Esophagus squamous epithelium (tissue), 5 donors: ENCODE results near the gene PLD2. TPM values are rescaled to one million over a fixed set of nuclear protein-coding genes. Genes with fewer than 3 reads are reported as not detected.
A peak's percentile ranks its signal among the peaks of the same experiment; 100 is the strongest.

Source experiments
- DNase-seq: peaks from one replicate; lab custom pipeline; 2025; lab: John Stamatoyannopoulos, UW
- H3K27ac ChIP-seq, 4 donors: fragments of 200-600 bp; sonication (generic); one replicate each; pipeline ENCODE4 v1.5.1; 2016 to 2019; ENCODE audit warnings: mild to moderate bottlenecking in 1 of 4
- H3K27me3 ChIP-seq, 4 donors: fragments of 200-600 bp; sonication (generic); 1 replicate in 3 of 4; 2 replicates in 1 of 4; pipeline versions ENCODE4 v1.5.1 to v1.6.0; 2017 to 2021; ENCODE audit warnings: antibody characterized with exemption in 1 of 4
- H3K36me3 ChIP-seq, 3 donors: fragments of 200-600 bp; sonication (generic); one replicate each; pipeline ENCODE4 v1.5.1; 2016 to 2019
- H3K4me1 ChIP-seq, 3 donors: fragments of 200-600 bp; sonication (generic); one replicate each; pipeline ENCODE4 v1.5.1; 2017 to 2019
- H3K4me3 ChIP-seq, 4 donors: fragments of 200-600 bp; sonication (generic); 1 replicate in 3 of 4; 2 replicates in 1 of 4; pipeline ENCODE4 v1.5.1; 2016 to 2019; ENCODE audit warnings: mild to moderate bottlenecking in 2 of 4, moderate library complexity in 1 of 4
- H3K9me3 ChIP-seq, 3 donors: fragments of 200-600 bp; sonication (generic); one replicate each; pipeline ENCODE4 v1.5.1; 2016 to 2019
- POLR2A ChIP-seq, 4 donors: fragments of 450-650 bp; IDR thresholded peaks; one replicate each; pipeline ENCODE4 v1.6.1; 2017; ENCODE audit warnings: antibody characterized with exemption in 4 of 4, mild to moderate bottlenecking in 4 of 4, moderate library complexity in 3 of 4
- WGBS, 2 donors: methylation state at CpG; one replicate each; pipeline ENCODE4 v1.1.5; 2018; 5-methylcytosine and 5-hydroxymethylcytosine counted together
- intact Hi-C: fragments of 100-400 bp; cut with DNase I; formaldehyde crosslinking; loops from one replicate; pipeline ENCODE4 v1.15.0; 2022
- total RNA-seq, 4 donors: library from RNA; depleted of rRNA; stranded (reverse); fragments of >200 nt; gene quantifications; one replicate each; pipeline ENCODE4 v1.1.0, GENCODE V29; 2016
- TF ChIP-seq, protein P1 (sequence below), 6 experiments: fragments of 450-650 bp in 4 of 6; fragments of 200-600 bp in 2 of 6; sonication (generic) in 2 of 6; IDR thresholded peaks; one replicate each; pipeline ENCODE4 v1.5.1; 2016 to 2019; ENCODE audit warnings: antibody characterized with exemption in 6 of 6, mild to moderate bottlenecking in 4 of 6, moderate library complexity in 4 of 6
- donor health status: DM: yes; HTN: yes; CAD: no.

Gene PLD2
- total RNA-seq, 4 donors from 2014 or later: 38.7 to 114 (median 86.7) TPM

DNA sequence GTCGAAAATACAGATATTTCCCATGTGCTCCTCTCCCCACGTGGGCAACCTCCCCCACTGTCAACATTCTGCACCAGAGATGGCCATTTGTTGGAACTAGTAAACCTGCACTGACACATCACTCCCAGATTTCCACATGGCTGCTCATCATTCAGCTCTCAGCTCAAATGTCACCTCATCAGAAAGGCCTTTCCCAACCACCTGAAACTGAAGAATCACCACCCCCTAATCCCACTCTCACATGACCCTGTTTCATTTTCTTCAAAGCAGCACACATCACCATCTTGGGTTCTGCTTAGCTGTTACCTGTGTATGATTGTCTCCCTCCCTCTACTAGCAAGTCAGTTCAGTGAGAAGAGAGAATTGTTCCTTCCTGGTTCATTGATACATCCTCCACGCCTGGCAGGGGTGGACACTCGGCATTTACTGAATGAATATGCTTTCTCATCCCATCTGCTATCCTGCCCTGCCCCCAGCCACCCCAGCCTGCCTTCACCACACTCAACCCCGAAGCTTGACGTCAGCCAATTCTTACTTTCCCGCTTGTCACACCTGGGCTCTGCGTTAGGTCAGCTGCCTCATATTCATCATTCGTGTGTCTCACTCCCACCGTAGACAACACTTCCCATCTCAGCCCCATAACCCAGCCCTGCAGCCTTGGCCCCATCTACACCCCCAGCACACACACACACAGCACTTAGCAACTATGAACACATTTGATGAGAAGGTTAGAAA, 6.3 kb upstream of the PLD2 start:
- Histone ChIP-seq H3K4me1 (peaks cover 4 to 18% (median 8%) of the 10 kb centered on the region in 3 donors), H3K27me3 (no peaks in the 10 kb centered on the region), H3K27ac (no peak overlapping the region), H3K36me3 (peaks cover 0 to 28% (median 8%) of the 10 kb centered on the region in 3 donors), H3K9me3 (no peaks in the 10 kb centered on the region), H3K4me3 (no peak overlapping the region)
- intact Hi-C loops: no loop called here
- WGBS, 2 donors: 74 to 87% methylated on average over 10 of the region's 10 CpGs
- DNase-seq: no peak
- TF ChIP-seq, protein P1, sequence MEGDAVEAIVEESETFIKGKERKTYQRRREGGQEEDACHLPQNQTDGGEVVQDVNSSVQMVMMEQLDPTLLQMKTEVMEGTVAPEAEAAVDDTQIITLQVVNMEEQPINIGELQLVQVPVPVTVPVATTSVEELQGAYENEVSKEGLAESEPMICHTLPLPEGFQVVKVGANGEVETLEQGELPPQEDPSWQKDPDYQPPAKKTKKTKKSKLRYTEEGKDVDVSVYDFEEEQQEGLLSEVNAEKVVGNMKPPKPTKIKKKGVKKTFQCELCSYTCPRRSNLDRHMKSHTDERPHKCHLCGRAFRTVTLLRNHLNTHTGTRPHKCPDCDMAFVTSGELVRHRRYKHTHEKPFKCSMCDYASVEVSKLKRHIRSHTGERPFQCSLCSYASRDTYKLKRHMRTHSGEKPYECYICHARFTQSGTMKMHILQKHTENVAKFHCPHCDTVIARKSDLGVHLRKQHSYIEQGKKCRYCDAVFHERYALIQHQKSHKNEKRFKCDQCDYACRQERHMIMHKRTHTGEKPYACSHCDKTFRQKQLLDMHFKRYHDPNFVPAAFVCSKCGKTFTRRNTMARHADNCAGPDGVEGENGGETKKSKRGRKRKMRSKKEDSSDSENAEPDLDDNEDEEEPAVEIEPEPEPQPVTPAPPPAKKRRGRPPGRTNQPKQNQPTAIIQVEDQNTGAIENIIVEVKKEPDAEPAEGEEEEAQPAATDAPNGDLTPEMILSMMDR (IDR thresholded peaks at IDR 0.05): no peak
- TF ChIP-seq POLR2A (IDR thresholded peaks at IDR 0.05): no peak

DNA sequence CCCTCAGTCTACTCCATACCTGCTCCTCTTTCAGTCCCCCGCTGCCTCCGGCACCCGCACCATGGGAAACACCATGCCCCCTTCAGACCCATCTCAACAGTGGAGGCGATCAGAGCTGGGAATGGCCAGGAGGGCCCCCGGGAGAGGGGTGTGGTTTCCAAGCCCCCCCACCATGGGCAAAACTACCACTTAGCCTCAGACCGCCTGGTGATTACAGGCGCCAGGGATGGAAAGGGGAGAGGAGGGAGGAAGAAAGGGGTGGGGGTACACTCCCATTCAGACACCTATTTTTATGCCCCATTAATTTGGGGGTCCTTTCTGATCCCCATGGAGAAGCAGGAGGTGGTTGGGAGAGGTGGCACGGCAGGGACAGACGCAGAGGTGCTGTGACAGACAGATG, 4.7 kb upstream of the PLD2 start, which contains the start of gene C17orf114:
C17orf114 (minus strand) TSS at position 101 of the 400 bp plus-strand sequence.
- H3K4me3 ChIP-seq: no peak within 1 kb of the TSS
- peaks cover 0 to 24% (median 8%) of the 10 kb centered on the region in 3 donors for H3K36me3 ChIP-seq
- H3K9me3 ChIP-seq: no peaks in the 10 kb centered on the region
- DNase-seq: no peak
- no peak within 1 kb of the TSS for H3K27ac ChIP-seq
- intact Hi-C loops: no loop called here
- WGBS, 2 donors: 73 to 90% methylated on average over 2 to 7 of the region's 9 CpGs
- H3K4me1 ChIP-seq: peaks cover 0 to 16% (median 5%) of the 10 kb centered on the region in 3 donors
- H3K27me3 ChIP-seq: no peaks in the 10 kb centered on the region
- no peak for TF ChIP-seq POLR2A (IDR thresholded peaks at IDR 0.05)
- TF ChIP-seq, protein P1 (IDR thresholded peaks at IDR 0.05): no peak

DNA sequence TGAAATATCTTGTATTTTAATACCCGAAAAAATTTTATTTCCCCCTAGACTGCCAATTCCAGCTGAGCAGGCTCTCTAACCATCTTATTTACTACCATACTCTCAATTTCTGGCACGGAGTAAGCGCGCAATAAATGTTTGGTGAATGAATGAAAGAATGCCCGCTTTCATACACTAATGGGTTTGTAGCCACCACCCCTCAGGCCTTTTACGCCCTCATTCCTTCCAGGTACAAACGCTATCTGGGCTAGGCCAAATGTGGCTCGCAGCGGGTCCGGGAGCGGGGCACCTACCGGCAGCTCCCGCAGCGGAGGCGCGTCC, 536 bp upstream of the PLD2 start:
- no peak for DNase-seq
- TF ChIP-seq, protein P1 (IDR thresholded peaks at IDR 0.05): no peak
- TF ChIP-seq POLR2A (IDR thresholded peaks at IDR 0.05): no peak
- no peaks in the 10 kb centered on the region for H3K27me3 ChIP-seq
- H3K36me3 ChIP-seq: peaks cover 0 to 28% (median 11%) of the 10 kb centered on the region in 3 donors
- peaks cover 14 to 51% (median 21%) of the 10 kb centered on the region in 3 donors for H3K4me1 ChIP-seq
- peak overlapping the region; percentile 35 to 92 (median 82) for H3K27ac ChIP-seq
- H3K9me3 ChIP-seq: no peaks in the 10 kb centered on the region
- peak overlapping the region; percentile 65 to 76 (median 71) for H3K4me3 ChIP-seq
- intact Hi-C loops: no loop called here
- WGBS, 2 donors: 6 to 17% methylated on average over 5 to 6 of the region's 16 CpGs

DNA sequence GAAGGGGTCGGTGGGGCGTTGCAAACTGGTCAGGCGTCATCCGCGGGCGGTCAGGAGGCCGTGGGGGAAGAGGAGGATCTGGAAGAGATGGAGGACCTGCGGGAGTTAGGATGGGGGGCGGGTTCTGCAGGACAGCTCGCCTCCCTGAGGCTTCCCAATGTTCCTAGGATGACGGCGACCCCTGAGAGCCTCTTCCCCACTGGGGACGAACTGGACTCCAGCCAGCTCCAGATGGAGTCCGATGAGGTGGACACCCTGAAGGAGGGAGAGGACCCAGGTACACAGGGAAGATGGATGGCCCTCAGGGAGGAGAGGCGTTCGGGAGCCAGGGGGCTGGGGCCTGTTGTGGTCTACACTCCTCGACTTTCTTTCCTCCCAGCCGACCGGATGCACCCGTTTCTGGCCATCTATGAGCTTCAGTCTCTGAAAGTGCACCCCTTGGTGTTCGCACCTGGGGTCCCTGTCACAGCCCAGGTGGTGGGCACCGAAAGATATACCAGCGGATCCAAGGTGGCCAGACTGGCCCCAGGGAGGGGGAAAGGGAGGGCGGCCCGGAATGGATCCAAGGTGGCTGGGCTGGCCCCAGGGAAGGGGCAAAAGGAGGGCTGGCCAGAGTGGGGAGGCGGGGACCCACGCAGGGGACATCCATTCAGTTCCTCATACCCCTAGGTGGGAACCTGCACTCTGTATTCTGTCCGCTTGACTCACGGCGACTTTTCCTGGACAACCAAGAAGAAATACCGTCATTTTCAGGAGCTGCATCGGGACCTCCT, 839 bp downstream of the PLD2 start:
- Histone ChIP-seq H3K9me3 (no peaks in the 10 kb centered on the region), H3K27ac (peak overlapping the region; percentile 78 to 92 (median 89)), H3K36me3 (peaks cover 0 to 35% (median 11%) of the 10 kb centered on the region in 3 donors), H3K4me1 (peaks cover 14 to 55% (median 21%) of the 10 kb centered on the region in 3 donors), H3K27me3 (no peaks in the 10 kb centered on the region), H3K4me3 (peak overlapping the region; percentile 65 to 76 (median 71))
- intact Hi-C loops: no loop called here
- WGBS, 2 donors: 11 to 24% methylated on average over 18 to 19 of the region's 32 CpGs
- TF ChIP-seq POLR2A (IDR thresholded peaks at IDR 0.05): no peak
- TF ChIP-seq, protein P1 (IDR thresholded peaks at IDR 0.05): no peak
- no peak for DNase-seq

DNA sequence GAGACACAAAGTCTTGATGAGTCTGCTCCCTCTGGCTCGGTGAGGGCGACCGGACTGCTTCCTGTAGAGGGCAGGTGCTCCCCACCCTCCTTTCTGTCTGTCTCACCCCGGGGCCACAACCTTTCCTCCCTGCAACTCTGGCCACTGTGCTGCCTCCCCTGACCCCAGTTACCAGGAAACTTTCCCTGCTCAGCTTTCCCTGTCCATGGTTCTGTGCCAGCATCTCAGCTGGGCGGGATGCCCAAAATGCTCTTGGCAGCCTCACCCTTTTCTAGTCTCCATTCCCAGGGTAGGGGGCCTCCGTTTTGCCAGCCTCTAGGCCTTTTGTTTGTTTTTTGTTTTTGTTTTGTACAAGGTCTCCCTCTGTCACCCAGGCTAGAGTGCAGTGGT, 1.4 kb downstream of the PLD2 start:
- no peaks in the 10 kb centered on the region for H3K9me3 ChIP-seq
- peaks cover 14 to 61% (median 21%) of the 10 kb centered on the region in 3 donors for H3K4me1 ChIP-seq
- H3K4me3 ChIP-seq: peak overlapping the region; percentile 65 to 76 (median 71)
- H3K36me3 ChIP-seq: peaks cover 0 to 35% (median 11%) of the 10 kb centered on the region in 3 donors
- no peak for DNase-seq
- no peaks in the 10 kb centered on the region for H3K27me3 ChIP-seq
- intact Hi-C loops: no loop called here
- 12 to 24% methylated on average over 6 of the region's 6 CpGs for WGBS, 2 donors
- TF ChIP-seq, protein P1 (IDR thresholded peaks at IDR 0.05): peak in 1 of 6 experiments; percentile 11
- TF ChIP-seq POLR2A (IDR thresholded peaks at IDR 0.05): no peak
- peak overlapping the region; percentile 78 to 92 (median 89) for H3K27ac ChIP-seq
